Ectodermal cell (in vitro differentiated cells): Measurements from ENCODE around the gene CUX1.

Source experiments
- H3K27ac ChIP-seq: 2 replicates; pipeline ENCODE4 v1.7.0; 2013; ENCODE audit warnings: mild to moderate bottlenecking, low read depth, low read length; ENCODE audit not compliant: insufficient read depth, poor library complexity, severe bottlenecking
- H3K27me3 ChIP-seq: 2 replicates; pipeline ENCODE4 v1.7.0; 2013; ENCODE audit warnings: mild to moderate bottlenecking, low read length; ENCODE audit not compliant: insufficient read depth, control insufficient read depth, poor library complexity, severe bottlenecking
- H3K36me3 ChIP-seq: one replicate; pipeline ENCODE4 v1.7.0; 2013; ENCODE audit warnings: low read length; ENCODE audit not compliant: control insufficient read depth, insufficient read depth
- H3K4me1 ChIP-seq: one replicate; pipeline ENCODE4 v1.7.0; 2013; ENCODE audit warnings: low read length; ENCODE audit not compliant: control insufficient read depth, insufficient read depth
- H3K4me3 ChIP-seq: 2 replicates; pipeline ENCODE4 v1.7.0; 2013; ENCODE audit warnings: low read depth, low read length, control low read depth; ENCODE audit not compliant: insufficient read depth
- H3K9me3 ChIP-seq: 2 replicates; pipeline ENCODE4 v1.7.0; 2013; ENCODE audit warnings: mild to moderate bottlenecking, low read length, moderate library complexity; ENCODE audit not compliant: control insufficient read depth
- WGBS, 2 experiments: methylation state at CpG; one replicate each; pipeline ENCODE4 v1.1.7; 2013; ENCODE audit warnings: missing lambda C conversion rate in 2 of 2; 5-methylcytosine and 5-hydroxymethylcytosine counted together

The CUX1 gene

DNA sequence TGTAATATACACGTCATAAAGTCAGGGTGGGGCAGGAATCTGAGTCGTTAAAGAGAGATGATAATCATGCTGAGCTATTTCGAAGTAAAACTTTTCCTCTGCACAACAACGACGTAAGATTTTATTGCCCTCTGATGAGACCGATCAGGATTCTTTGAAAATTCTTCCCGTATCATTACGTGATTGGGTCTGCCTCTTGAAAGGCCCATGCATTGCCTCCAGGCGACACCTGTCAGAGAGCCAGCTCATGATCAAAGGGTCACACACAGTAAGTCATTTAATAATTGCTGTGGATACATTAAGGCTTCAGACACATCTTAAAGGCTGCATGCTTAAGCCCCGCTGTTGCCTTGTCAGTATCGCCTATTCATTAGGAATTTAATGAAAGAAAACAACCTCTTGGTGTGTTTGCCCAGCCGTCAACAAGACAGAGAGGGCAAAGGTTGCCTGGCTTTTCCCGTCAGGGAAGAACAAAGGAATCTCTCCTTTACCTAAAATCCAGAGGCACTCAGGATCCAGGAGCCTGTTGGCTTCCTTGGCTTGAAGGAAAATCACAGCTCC, 280.3 kb downstream of the CUX1 start:
- Histone ChIP-seq H3K4me1 (peaks cover 54% of the 10 kb centered on the region), H3K4me3 (no peak overlapping the region), H3K9me3 (no peaks in the 10 kb centered on the region), H3K27me3 (no peaks in the 10 kb centered on the region), H3K36me3 (peaks cover 6% of the 10 kb centered on the region), H3K27ac (peak overlapping the region; percentile 89)
- WGBS, 2 experiments: 38 to 39% methylated on average over 13 of the region's 13 CpGs

DNA sequence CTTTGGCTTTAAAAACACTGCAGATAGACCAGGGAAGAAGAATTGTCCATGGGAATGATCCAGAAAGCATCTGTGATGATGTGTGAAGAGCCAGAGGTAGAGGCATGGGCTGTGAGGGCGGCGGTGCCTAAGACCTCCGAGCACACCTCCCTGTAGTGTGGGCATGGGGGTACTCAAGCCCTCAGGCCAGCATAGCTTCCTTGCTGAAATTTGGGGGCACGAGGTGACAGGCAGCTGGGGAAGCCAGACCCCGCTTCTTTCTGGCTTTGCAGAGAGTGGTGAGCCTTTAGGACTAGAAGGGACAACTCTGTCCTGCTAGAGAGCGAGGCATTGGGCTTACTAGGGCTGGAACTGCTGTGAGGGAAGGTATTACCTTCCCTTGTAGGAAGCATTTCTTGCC, 281.6 kb downstream of the CUX1 start:
- Histone ChIP-seq H3K27me3 (no peaks in the 10 kb centered on the region), H3K4me3 (no peak overlapping the region), H3K9me3 (no peaks in the 10 kb centered on the region), H3K27ac (no peak overlapping the region), H3K36me3 (peaks cover 6% of the 10 kb centered on the region), H3K4me1 (peaks cover 47% of the 10 kb centered on the region)
- WGBS, 2 experiments: 95 to 98% methylated on average over 6 of the region's 6 CpGs

DNA sequence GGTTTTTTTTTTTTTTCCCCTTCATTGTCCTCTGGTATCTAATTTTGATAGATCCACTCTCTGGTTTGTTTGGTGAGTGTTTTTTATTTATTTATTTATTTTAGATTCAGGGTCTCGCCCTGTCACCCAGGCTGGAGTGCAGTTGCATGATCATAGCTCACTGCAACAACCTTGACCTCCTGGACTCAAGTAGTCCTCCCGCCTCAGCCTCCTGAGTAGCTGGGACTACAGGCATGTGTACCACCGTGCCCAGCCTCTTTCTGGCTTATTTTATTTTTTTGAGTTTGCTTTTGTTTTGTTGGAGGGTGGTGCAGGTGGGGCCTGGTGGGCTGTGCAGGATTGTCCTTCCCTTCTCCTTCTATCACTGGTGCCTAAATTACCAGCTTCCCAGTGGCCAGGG, 282.0 kb downstream of the CUX1 start:
- Histone ChIP-seq H3K27me3 (no peaks in the 10 kb centered on the region), H3K27ac (no peak overlapping the region), H3K36me3 (peaks cover 8% of the 10 kb centered on the region), H3K4me1 (peaks cover 42% of the 10 kb centered on the region), H3K9me3 (no peaks in the 10 kb centered on the region), H3K4me3 (no peak overlapping the region)
- WGBS, 2 experiments: 91 to 94% methylated on average over 3 of the region's 3 CpGs

DNA sequence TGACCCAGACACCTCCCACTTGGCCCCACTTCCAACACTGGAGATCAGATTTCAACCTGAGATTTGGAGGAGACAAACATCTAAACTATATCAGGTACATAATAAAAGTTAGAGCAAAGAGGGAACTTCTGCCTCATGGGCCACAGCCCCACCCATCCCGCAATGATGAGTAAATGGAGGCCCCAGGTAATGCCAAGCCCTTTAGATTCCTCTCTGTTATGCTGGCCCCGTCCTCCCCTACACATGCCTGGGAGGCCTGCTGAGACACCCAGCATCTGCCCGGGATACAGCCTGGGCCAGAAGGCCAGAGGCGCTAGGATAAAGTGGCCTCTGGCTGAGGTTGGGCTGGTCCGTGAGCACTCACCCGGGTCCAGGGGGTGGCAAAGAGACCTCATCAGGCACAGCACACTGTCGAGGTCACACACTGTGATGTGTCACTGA, 283.7 kb downstream of the CUX1 start:
- no peak overlapping the region for H3K4me3 ChIP-seq
- no peaks in the 10 kb centered on the region for H3K9me3 ChIP-seq
- H3K4me1 ChIP-seq: peaks cover 28% of the 10 kb centered on the region
- WGBS, 2 experiments: 93 to 94% methylated on average over 7 of the region's 7 CpGs
- H3K36me3 ChIP-seq: peaks cover 14% of the 10 kb centered on the region
- no peak overlapping the region for H3K27ac ChIP-seq
- H3K27me3 ChIP-seq: no peaks in the 10 kb centered on the region

DNA sequence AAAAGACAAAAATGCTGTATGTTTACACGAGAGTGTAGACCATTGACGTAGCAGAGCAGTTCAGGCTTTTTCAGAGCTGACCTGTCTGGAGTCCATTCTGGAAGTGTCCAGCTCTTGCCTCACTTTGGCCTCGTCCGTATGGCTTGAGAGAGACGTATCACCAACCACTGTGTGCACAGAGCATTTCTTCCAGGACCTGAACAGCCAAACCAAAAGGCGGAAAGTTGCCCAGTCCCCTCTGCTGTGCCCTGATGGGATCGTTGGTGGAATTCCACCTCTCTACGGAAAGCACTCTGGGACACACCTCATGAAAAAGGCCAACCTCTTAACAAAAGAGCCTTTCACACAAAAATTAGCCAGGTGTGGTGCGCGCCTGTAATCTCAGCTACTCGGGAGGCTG, 284.5 kb downstream of the CUX1 start:
- WGBS, 2 experiments: 92 to 96% methylated on average over 11 of the region's 11 CpGs

DNA sequence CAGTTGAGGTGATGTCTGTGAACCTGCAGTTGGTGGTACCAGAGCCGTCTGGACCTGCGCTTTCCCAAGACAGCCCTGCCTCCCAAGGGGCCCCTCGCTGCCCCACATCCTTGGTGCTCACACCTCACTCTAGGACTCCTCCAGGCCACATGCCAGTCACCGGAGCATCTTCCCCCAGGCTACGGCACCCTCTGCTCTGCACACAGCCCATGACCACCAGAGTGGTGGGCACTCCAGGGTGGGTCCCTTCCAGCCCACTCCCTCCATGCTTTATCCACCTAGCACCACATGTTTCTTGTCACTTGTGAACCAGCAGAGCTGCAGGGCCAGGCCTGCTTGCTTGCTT, 285.6 kb downstream of the CUX1 start:
- 92 to 99% methylated on average over 5 of the region's 5 CpGs for WGBS, 2 experiments
- peaks cover 10% of the 10 kb centered on the region for H3K4me1 ChIP-seq
- no peak overlapping the region for H3K27ac ChIP-seq
- H3K4me3 ChIP-seq: no peak overlapping the region
- peaks cover 19% of the 10 kb centered on the region for H3K36me3 ChIP-seq
- no peaks in the 10 kb centered on the region for H3K9me3 ChIP-seq
- no peaks in the 10 kb centered on the region for H3K27me3 ChIP-seq

More for the DNA sequence above, 284.5 kb downstream of the CUX1 start:
- Histone ChIP-seq H3K4me1 (peaks cover 21% of the 10 kb centered on the region), H3K27ac (no peak overlapping the region), H3K36me3 (peaks cover 17% of the 10 kb centered on the region), H3K9me3 (no peaks in the 10 kb centered on the region), H3K27me3 (no peaks in the 10 kb centered on the region), H3K4me3 (no peak overlapping the region)

- H3K27me3 ChIP-seq: no peaks in the 10 kb centered on the region
- H3K9me3 ChIP-seq: no peaks in the 10 kb centered on the region
- peaks cover 19% of the 10 kb centered on the region for H3K36me3 ChIP-seq
- H3K4me1 ChIP-seq: peaks cover 6% of the 10 kb centered on the region
- WGBS, 2 experiments: 92 to 97% methylated on average over 5 of the region's 5 CpGs
- H3K27ac ChIP-seq: no peak overlapping the region
- no peak overlapping the region for H3K4me3 ChIP-seq
Measured at GRCh38 chr7:102104245-102104644, 286.8 kb downstream of the CUX1 start.

GRCh38 chr7:102106625-102107024, 289.2 kb downstream of the CUX1 start:
- no peaks in the 10 kb centered on the region for H3K27me3 ChIP-seq
- no peak overlapping the region for H3K4me3 ChIP-seq
- peaks cover 4% of the 10 kb centered on the region for H3K4me1 ChIP-seq
- H3K9me3 ChIP-seq: no peaks in the 10 kb centered on the region
- peaks cover 13% of the 10 kb centered on the region for H3K36me3 ChIP-seq
- 92 to 93% methylated on average over 5 of the region's 5 CpGs for WGBS, 2 experiments
- no peak overlapping the region for H3K27ac ChIP-seq

GRCh38 chr7:102107474-102108104, 290.2 kb downstream of the CUX1 start:
- Histone ChIP-seq H3K9me3 (no peaks in the 10 kb centered on the region), H3K36me3 (peaks cover 13% of the 10 kb centered on the region), H3K27me3 (no peaks in the 10 kb centered on the region), H3K27ac (no peak overlapping the region), H3K4me1 (peaks cover 7% of the 10 kb centered on the region), H3K4me3 (no peak overlapping the region)
- WGBS, 2 experiments: 93 to 94% methylated on average over 19 of the region's 19 CpGs

DNA sequence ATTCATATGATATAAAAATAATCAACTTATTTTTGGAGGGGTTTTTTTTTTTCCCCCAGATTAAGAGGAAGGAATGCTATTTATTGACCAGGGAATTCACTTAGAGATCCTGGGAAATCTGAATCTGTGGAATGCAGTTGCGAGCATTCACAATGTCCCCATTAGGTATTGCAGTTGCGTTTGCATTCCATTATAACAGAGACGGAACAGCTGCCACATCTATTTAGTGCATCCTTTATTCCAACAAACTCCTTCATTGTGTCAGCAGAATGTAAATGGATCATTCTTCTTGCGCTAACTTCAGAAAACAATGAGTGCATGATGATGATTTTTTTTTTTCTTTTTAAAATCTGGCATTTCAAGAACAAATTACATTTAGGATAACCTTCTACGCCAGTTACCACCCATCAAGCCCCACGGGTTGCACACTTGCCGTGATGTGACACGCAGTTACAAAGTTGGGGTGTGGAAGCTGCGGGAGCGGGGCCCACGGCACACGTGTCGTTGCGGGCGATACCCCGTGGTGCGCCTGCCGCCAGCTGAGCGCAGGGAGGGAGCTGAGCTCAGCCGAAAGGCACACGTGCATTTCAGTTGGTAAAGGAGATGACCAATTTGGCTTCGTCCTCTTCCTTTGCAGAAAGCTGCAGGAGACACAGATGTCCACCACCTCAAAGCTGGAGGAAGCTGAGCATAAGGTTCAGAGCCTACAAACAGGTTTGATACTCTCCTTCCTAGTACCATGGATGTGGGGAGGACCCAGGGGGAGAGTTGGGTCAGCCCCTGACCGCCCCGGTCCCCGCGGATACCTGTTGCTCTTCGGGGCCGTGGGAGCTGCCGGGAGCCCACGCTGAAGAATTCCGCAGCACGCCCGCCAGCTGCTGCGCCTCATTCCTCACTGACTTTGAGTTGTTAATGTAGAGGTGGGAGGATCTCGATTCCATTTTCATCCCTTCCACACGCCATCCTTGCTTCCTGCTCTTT, 293.9 kb downstream of the CUX1 start:
- Histone ChIP-seq H3K4me3 (no peak overlapping the region), H3K9me3 (no peaks in the 10 kb centered on the region)
- 79 to 83% methylated on average over 32 to 36 of the region's 36 CpGs for WGBS, 2 experiments

More for the DNA sequence above, 293.9 kb downstream of the CUX1 start:
- Histone ChIP-seq H3K4me1 (peaks cover 7% of the 10 kb centered on the region), H3K27ac (peak overlapping the region; percentile 17), H3K27me3 (no peaks in the 10 kb centered on the region), H3K36me3 (peaks cover 5% of the 10 kb centered on the region)
